Measurements from ENCODE around the gene ARFGAP3.

DNA sequence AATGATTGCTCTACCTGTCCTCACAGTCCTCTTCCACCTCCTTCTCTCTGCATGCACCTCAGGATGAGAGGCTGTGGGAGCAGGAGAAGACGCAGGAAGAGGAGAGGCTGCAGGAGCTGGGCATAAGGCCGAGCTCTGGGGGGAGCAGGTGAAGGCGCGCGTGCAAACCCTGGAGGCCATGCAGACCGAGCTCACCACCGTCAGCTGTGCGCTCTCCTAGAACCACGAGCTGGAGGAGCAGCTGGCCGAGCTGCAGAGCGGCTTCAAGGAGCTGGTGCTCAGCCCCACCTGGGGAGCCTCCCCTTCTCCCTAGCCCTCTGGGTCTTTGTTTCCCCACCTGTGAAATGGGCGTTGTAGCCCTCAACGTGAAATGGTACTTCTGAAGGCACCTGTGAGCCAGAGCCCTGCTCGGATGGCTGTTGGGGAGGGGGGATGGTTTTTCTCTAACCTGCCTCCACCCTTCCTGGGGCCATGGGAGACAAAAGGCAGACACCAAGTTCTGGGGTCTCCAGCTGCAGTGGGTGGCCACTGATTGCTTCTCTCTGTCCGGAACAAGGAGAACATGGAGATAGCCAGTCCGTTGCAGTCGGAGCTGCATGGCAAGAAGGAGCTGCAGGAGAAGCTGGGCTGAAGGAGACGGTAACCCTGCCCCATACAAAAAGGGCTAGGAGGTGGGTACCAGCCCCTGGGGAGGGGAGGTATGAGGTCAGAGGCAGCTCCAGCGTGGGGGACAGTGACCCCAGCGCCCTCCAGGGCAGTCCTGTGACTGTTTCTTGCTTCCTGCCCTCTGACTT is 71.2 kb downstream of the ARFGAP3 start:
- no peak for TF ChIP-seq CTCF (IDR thresholded peaks at IDR 0.05; ENCODE audit: low read depth, low read length, poor library complexity, severe bottlenecking)
- TF ChIP-seq EZH2phosphoT487 (IDR thresholded peaks at IDR 0.05; ENCODE audit: borderline replicate concordance, low read length): no peak
